ENCODE measurements around the gene POU2AF2. TPM values are rescaled to one million over a fixed set of nuclear protein-coding genes. Genes with fewer than 3 reads are reported as not detected.

Gene POU2AF2
- total and polyA plus RNA-seq, 4 donors, result 0.26 to 0.29 TPM; not detected in 2

DNA sequence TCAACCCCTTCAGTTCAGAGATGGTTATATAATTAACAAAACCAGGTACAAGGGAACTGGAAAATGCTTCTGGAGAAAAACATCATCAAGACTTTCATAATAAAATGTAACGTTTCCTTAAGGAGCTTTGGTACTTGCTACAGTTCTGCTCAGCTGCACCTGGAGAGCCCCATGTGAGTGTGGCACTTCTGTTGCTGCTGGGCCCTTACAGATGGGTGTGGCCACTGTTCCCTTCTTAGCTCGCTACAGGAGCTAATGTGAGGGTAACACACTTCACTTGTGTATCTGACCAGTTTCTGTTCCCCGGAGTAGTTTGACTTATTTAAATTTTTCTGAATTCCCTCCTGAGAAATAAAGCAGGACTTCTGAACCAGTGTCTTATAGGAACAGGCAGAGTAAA lies 56.8 kb downstream of the POU2AF2 start:
- TF ChIP-seq, protein P1, sequence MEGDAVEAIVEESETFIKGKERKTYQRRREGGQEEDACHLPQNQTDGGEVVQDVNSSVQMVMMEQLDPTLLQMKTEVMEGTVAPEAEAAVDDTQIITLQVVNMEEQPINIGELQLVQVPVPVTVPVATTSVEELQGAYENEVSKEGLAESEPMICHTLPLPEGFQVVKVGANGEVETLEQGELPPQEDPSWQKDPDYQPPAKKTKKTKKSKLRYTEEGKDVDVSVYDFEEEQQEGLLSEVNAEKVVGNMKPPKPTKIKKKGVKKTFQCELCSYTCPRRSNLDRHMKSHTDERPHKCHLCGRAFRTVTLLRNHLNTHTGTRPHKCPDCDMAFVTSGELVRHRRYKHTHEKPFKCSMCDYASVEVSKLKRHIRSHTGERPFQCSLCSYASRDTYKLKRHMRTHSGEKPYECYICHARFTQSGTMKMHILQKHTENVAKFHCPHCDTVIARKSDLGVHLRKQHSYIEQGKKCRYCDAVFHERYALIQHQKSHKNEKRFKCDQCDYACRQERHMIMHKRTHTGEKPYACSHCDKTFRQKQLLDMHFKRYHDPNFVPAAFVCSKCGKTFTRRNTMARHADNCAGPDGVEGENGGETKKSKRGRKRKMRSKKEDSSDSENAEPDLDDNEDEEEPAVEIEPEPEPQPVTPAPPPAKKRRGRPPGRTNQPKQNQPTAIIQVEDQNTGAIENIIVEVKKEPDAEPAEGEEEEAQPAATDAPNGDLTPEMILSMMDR (IDR thresholded peaks at IDR 0.05; ENCODE audit: control extremely low read depth, extremely low read depth), result no peak
- H3K9ac ChIP-seq (ENCODE audit: insufficient read depth in 1 of 2, low read length in 2 of 2), result peak overlapping the region in 1 of 2 donors; percentile 61
- H3K4me3 ChIP-seq, result no peak overlapping the region
- H3K27me3 ChIP-seq (ENCODE audit: control insufficient read depth in 3 of 3, insufficient read depth in 3 of 3, low read length in 2 of 3), result peaks cover 0 to 3% (median 0%) of the 10 kb centered on the region in 3 donors
- ATAC-seq (ENCODE audit: insufficient read depth, low FRiP score) (peak; percentile 23), DNase-seq (peak in 2 of 3 donors; percentile 38 to 68)
- H3K9me3 ChIP-seq (ENCODE audit: control insufficient read depth in 4 of 4, insufficient read depth in 3 of 4, low read length in 3 of 4), result no peaks in the 10 kb centered on the region
- 57 to 78% methylated on average over 3 of the region's 3 CpGs for WGBS, 2 donors
- no peaks in the 10 kb centered on the region for H3K36me3 ChIP-seq (ENCODE audit: control insufficient read depth in 4 of 4, insufficient read depth in 4 of 4, low read length in 4 of 4)
- H3K27ac ChIP-seq (ENCODE audit: low read depth in 1 of 2, low read length in 1 of 2), result peak overlapping the region in 1 of 2 donors; percentile 81
- H3K4me1 ChIP-seq (ENCODE audit: control insufficient read depth in 5 of 5, insufficient read depth in 5 of 5, low read length in 5 of 5), result peaks cover 0 to 40% (median 14%) of the 10 kb centered on the region in 5 donors

DNA sequence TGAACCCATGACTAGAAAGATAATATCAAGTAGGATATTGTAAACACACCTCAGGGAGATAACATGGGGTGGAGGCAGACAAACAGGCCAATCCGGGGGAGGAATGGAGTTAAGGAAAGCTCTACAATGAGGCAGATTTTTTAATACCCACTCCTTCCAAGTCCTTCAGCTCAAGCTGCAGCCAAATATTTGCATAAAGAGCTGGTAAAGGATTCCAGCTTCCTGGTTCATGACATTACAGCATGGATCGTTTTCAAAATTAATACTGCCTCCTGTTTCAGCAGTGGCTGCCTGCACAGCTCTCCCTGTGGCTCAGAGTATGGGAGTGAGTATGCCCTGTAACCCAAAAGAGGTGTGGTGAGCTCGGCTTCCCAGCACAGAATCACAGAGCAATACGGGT lies 57.9 kb downstream of the POU2AF2 start:
- peak; percentile 56 to 90 (median 84) for DNase-seq

DNA sequence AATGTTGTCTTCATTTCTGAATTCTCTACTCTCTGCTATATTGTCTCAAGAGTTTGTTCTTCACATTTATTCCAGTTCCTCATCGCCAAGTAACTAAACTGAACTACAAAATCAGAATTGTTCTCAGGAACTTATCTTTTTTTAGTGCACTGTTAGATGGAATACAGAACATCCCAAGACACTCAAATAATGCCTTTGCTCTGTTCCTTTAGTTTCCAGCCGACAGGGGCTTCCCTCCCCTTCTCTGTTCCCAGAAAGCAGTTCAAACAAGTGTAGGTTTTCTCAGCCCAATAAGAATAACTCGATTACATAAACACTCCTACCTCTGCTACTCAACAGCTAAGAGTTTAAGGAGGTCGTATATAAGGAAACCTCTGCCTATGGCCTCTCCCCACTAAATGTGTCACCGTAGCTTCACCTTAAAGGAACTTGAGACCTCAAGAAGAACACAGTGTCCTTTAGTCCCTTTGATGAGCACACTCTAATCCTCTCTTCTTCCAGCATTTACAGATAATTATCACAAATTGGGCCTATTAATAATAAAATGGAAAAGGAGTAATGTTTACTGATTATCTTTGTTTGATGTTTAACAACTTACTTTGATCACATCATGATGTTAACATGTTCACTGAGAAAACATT lies 59.8 kb downstream of the POU2AF2 start:
- peaks cover 0 to 62% (median 28%) of the 10 kb centered on the region in 5 donors for H3K4me1 ChIP-seq (ENCODE audit: control insufficient read depth in 5 of 5, insufficient read depth in 5 of 5, low read length in 5 of 5)
- TF ChIP-seq, protein P1 (IDR thresholded peaks at IDR 0.05; ENCODE audit: control extremely low read depth, extremely low read depth), result no peak
- DNase-seq (no peak), ATAC-seq (ENCODE audit: insufficient read depth, low FRiP score) (no peak)
- H3K9ac ChIP-seq (ENCODE audit: insufficient read depth in 1 of 2, low read length in 2 of 2), result no peak overlapping the region
- H3K27ac ChIP-seq (ENCODE audit: low read depth in 1 of 2, low read length in 1 of 2), result no peak overlapping the region
- no peaks in the 10 kb centered on the region for H3K9me3 ChIP-seq (ENCODE audit: control insufficient read depth in 4 of 4, insufficient read depth in 3 of 4, low read length in 3 of 4)
- no peak overlapping the region for H3K4me3 ChIP-seq
- WGBS, 2 donors, result 68 to 74% methylated on average over 5 of the region's 5 CpGs
- no peaks in the 10 kb centered on the region for H3K36me3 ChIP-seq (ENCODE audit: control insufficient read depth in 4 of 4, insufficient read depth in 4 of 4, low read length in 4 of 4)
- H3K27me3 ChIP-seq (ENCODE audit: control insufficient read depth in 3 of 3, insufficient read depth in 3 of 3, low read length in 2 of 3), result peaks cover 0 to 3% (median 0%) of the 10 kb centered on the region in 3 donors

More for the DNA sequence above, 57.9 kb downstream of the POU2AF2 start:
- peaks cover 0 to 50% (median 24%) of the 10 kb centered on the region in 5 donors for H3K4me1 ChIP-seq (ENCODE audit: control insufficient read depth in 5 of 5, insufficient read depth in 5 of 5, low read length in 5 of 5)
- H3K9ac ChIP-seq (ENCODE audit: insufficient read depth in 1 of 2, low read length in 2 of 2), result peak overlapping the region in 1 of 2 donors; percentile 39
- TF ChIP-seq, protein P1 (IDR thresholded peaks at IDR 0.05; ENCODE audit: control extremely low read depth, extremely low read depth), result no peak
- peak; percentile 49 for ATAC-seq (ENCODE audit: insufficient read depth, low FRiP score)
- H3K27me3 ChIP-seq (ENCODE audit: control insufficient read depth in 3 of 3, insufficient read depth in 3 of 3, low read length in 2 of 3), result peaks cover 0 to 3% (median 0%) of the 10 kb centered on the region in 3 donors
- H3K4me3 ChIP-seq, result no peak overlapping the region
- WGBS, 2 donors, result 41 to 63% methylated on average over 4 of the region's 4 CpGs
- no peaks in the 10 kb centered on the region for H3K36me3 ChIP-seq (ENCODE audit: control insufficient read depth in 4 of 4, insufficient read depth in 4 of 4, low read length in 4 of 4)
- H3K9me3 ChIP-seq (ENCODE audit: control insufficient read depth in 4 of 4, insufficient read depth in 3 of 4, low read length in 3 of 4), result no peaks in the 10 kb centered on the region
- no peak overlapping the region for H3K27ac ChIP-seq (ENCODE audit: low read depth in 1 of 2, low read length in 1 of 2)

All from lung (tissue), 12 donors.